H9 (cell line): ENCODE data around the gene PEMT. TPM values are rescaled to one million over a fixed set of nuclear protein-coding genes. Genes with fewer than 3 reads are reported as not detected.

Experiments used
- DNase-seq: peaks from one replicate; pipeline ENCODE4 v3.0.0-alpha.2; 2017
- H2AFZ ChIP-seq: one replicate; pipeline ENCODE4 v1.6.1; 2013; ENCODE audit warnings: mild to moderate bottlenecking, low read length, control low read depth, moderate library complexity
- H2AK5ac ChIP-seq: 2 replicates; pipeline ENCODE4 v1.6.1; 2013; ENCODE audit warnings: low read length, control low read depth, mixed read lengths; ENCODE audit not compliant: insufficient read length
- H2BK120ac ChIP-seq: one replicate; pipeline ENCODE4 v1.6.1; 2013; ENCODE audit warnings: low read depth, mild to moderate bottlenecking, low read length, control low read depth, inconsistent platforms; ENCODE audit not compliant: poor library complexity, severe bottlenecking
- H2BK12ac ChIP-seq: 2 replicates; pipeline ENCODE4 v1.6.1; 2013; ENCODE audit warnings: low read length, control low read depth, mixed read lengths, low read depth; ENCODE audit not compliant: insufficient read length
- H2BK15ac ChIP-seq: 2 replicates; pipeline ENCODE4 v1.6.1; 2013; ENCODE audit warnings: low read depth, low read length, control low read depth
- H2BK20ac ChIP-seq: one replicate; pipeline ENCODE4 v1.6.1; 2013; ENCODE audit warnings: low read depth, mild to moderate bottlenecking, low read length, control low read depth, inconsistent platforms; ENCODE audit not compliant: poor library complexity, severe bottlenecking
- H2BK5ac ChIP-seq: 2 replicates; pipeline ENCODE4 v1.6.1; 2013; ENCODE audit warnings: low read length, control low read depth, mixed read lengths; ENCODE audit not compliant: insufficient read length
- H3K14ac ChIP-seq: 2 replicates; pipeline ENCODE4 v1.6.1; 2013; ENCODE audit warnings: low read length, control low read depth; ENCODE audit not compliant: insufficient read depth
- H3K18ac ChIP-seq: 2 replicates; pipeline ENCODE4 v1.6.1; 2013; ENCODE audit warnings: low read depth, mild to moderate bottlenecking, mixed read lengths, low read length, control low read depth; ENCODE audit not compliant: insufficient read length
- H3K23ac ChIP-seq: 2 replicates; pipeline ENCODE4 v1.6.1; 2013; ENCODE audit warnings: low read length, control low read depth, mixed read lengths, low read depth; ENCODE audit not compliant: insufficient read length
- H3K23me2 ChIP-seq: 2 replicates; pipeline ENCODE4 v1.6.1; 2013; ENCODE audit warnings: low read depth, mild to moderate bottlenecking, mixed read lengths, low read length, control low read depth; ENCODE audit not compliant: insufficient read length, poor library complexity, severe bottlenecking
- H3K27ac ChIP-seq: 2 replicates; pipeline ENCODE4 v1.5.1; 2013; ENCODE audit warnings: low read length, control low read depth, mixed read lengths, low read depth; ENCODE audit not compliant: insufficient read length
- H3K27me3 ChIP-seq: 2 replicates; pipeline ENCODE4 v1.6.1; 2013; ENCODE audit warnings: low read length, control low read depth, inconsistent platforms; ENCODE audit not compliant: insufficient read depth
- H3K4ac ChIP-seq: 2 replicates; pipeline ENCODE4 v1.6.1; 2013; ENCODE audit warnings: low read depth, mild to moderate bottlenecking, control low read depth, inconsistent platforms, low read length, moderate library complexity
- H3K4me1 ChIP-seq: 2 replicates; pipeline ENCODE4 v1.6.1; 2013; ENCODE audit warnings: low read length, control low read depth, inconsistent platforms; ENCODE audit not compliant: insufficient read depth
- H3K4me2 ChIP-seq: 2 replicates; pipeline ENCODE4 v1.6.1; 2013; ENCODE audit warnings: low read length, control low read depth, mixed read lengths; ENCODE audit not compliant: insufficient read length, insufficient read depth
- H3K56ac ChIP-seq: 2 replicates; pipeline ENCODE4 v1.6.1; 2013; ENCODE audit warnings: low read depth, mild to moderate bottlenecking, mixed read lengths, low read length, control low read depth; ENCODE audit not compliant: insufficient read length
- H3K79me1 ChIP-seq: 2 replicates; pipeline ENCODE4 v1.6.1; 2013; ENCODE audit warnings: low read depth, mild to moderate bottlenecking, moderate library complexity, low read length, control low read depth, inconsistent platforms; ENCODE audit not compliant: insufficient read depth, poor library complexity, severe bottlenecking
- H3K79me2 ChIP-seq: 2 replicates; pipeline ENCODE4 v1.6.1; 2013; ENCODE audit warnings: low read length, control low read depth, inconsistent platforms; ENCODE audit not compliant: insufficient read depth
- H3K9ac ChIP-seq: 2 replicates; pipeline ENCODE4 v1.6.1; 2013; ENCODE audit warnings: low read length, control low read depth, mixed read lengths; ENCODE audit not compliant: insufficient read length; ENCODE audit errors: extremely low read depth
- H3K9me3 ChIP-seq: one replicate; pipeline ENCODE4 v1.6.1; 2013; ENCODE audit warnings: low read depth, low read length, inconsistent platforms; ENCODE audit not compliant: control insufficient read depth
- H3T11ph ChIP-seq: one replicate; pipeline ENCODE4 v1.6.1; 2013; ENCODE audit warnings: mild to moderate bottlenecking, low read length, control low read depth, inconsistent platforms
- H4K20me1 ChIP-seq: one replicate; pipeline ENCODE4 v1.6.1; 2013; ENCODE audit not compliant: control insufficient read depth, insufficient read length, insufficient read depth
- H4K5ac ChIP-seq: 2 replicates; pipeline ENCODE4 v1.6.1; 2013; ENCODE audit warnings: low read depth, mild to moderate bottlenecking, mixed read lengths, low read length, control low read depth; ENCODE audit not compliant: insufficient read length
- H4K8ac ChIP-seq: replicated peaks from 2 replicates; pipeline ENCODE4 v1.6.1; 2013; ENCODE audit warnings: low read length, control low read depth, mixed read lengths, low read depth; ENCODE audit not compliant: insufficient read length
- H4K91ac ChIP-seq: 2 replicates; pipeline ENCODE4 v1.6.1; 2013; ENCODE audit warnings: low read depth, mild to moderate bottlenecking, moderate library complexity, mixed read lengths, low read length, control low read depth; ENCODE audit not compliant: insufficient read length
- H3K27ac Mint-ChIP-seq, 3 experiments: 2 replicates in 2 of 3; 3 replicates in 1 of 3; pipeline ENCODE4 v1.8.0; 2020 to 2021; ENCODE audit warnings: mixed read lengths in 3 of 3, mild to moderate bottlenecking in 1 of 3, moderate library complexity in 1 of 3
- H3K27me3 Mint-ChIP-seq: 2 replicates; pipeline ENCODE4 v1.8.0; 2021; ENCODE audit warnings: low read depth, mild to moderate bottlenecking, moderate library complexity, mixed read lengths
- H3K36me3 Mint-ChIP-seq, 3 experiments: 2 replicates in 2 of 3; 3 replicates in 1 of 3; pipeline ENCODE4 v1.8.0; 2020 to 2021; ENCODE audit warnings: low read depth in 3 of 3, mixed read lengths in 3 of 3; ENCODE audit not compliant: insufficient read depth in 1 of 3
- H3K4me1 Mint-ChIP-seq, 2 experiments: 2 replicates each; pipeline ENCODE4 v1.8.0; 2020; ENCODE audit warnings: mixed read lengths in 2 of 2
- H3K4me3 Mint-ChIP-seq, 2 experiments: 2 replicates in 1 of 2; 3 replicates in 1 of 2; pipeline ENCODE4 v1.8.0; 2020 to 2021; ENCODE audit warnings: mild to moderate bottlenecking in 2 of 2, mixed read lengths in 2 of 2, moderate library complexity in 1 of 2
- H3K9me3 Mint-ChIP-seq, 2 experiments: 2 replicates in 1 of 2; 3 replicates in 1 of 2; pipeline ENCODE4 v1.8.0; 2020; ENCODE audit warnings: mild to moderate bottlenecking in 2 of 2, mixed read lengths in 2 of 2, moderate library complexity in 1 of 2
- CTCF ChIP-seq: fragments of 200-600 bp; sonication (generic); conservative IDR thresholded peaks from 3 replicates; pipeline ENCODE4 v1.8.0; 2021; ENCODE audit warnings: antibody characterized with exemption, mild to moderate bottlenecking
- whole genome bisulfite sequencing: extraction: QIAGEN DNeasy Blood & Tissue Kit; methylation state at CpG from one replicate; pipeline ENCODE4 v1.1.7; 2013; ENCODE audit warnings: missing lambda C conversion rate, low lambda C conversion rate, mixed read lengths; ENCODE audit not compliant: insufficient read length; ENCODE audit errors: extremely low coverage; 5-methylcytosine and 5-hydroxymethylcytosine counted together
- total RNA-seq: library from RNA; stranded (reverse); gene quantifications from 2 replicates; pipeline ENCODE4 v1.2.1, GENCODE V29; 2021

PEMT gene
- total RNA-seq, 1 experiment from 2014 or later, result 63.2 TPM

GRCh38 chr17:17527534-17527933 lies 64.0 kb downstream of the PEMT start:
- Histone ChIP-seq H2AFZ (no peak overlapping the region), H2BK12ac (no peak overlapping the region), H4K20me1 (peaks cover 2% of the 10 kb centered on the region), H4K5ac (no peak overlapping the region), H3K27ac (no peak overlapping the region), H3K4ac (no peak overlapping the region), H2BK120ac (no peak overlapping the region), H3K56ac (no peak overlapping the region), H2BK5ac (no peak overlapping the region), H3K14ac (no peak overlapping the region), H3K79me1 (no peaks in the 10 kb centered on the region), H3K18ac (no peak overlapping the region), H3K4me1 (peaks cover 3% of the 10 kb centered on the region; the same call in 1 of the 2 replicates), H3K9ac (no peak overlapping the region), H3K23ac (no peak overlapping the region), H3K23me2 (no peaks in the 10 kb centered on the region), H2AK5ac (no peak overlapping the region), H4K8ac (no peak overlapping the region), H3T11ph (no peak overlapping the region), H3K4me2 (no peak overlapping the region), H3K27me3 (no peaks in the 10 kb centered on the region), H3K9me3 (no peaks in the 10 kb centered on the region), H2BK15ac (no peak overlapping the region), H3K79me2 (no peaks in the 10 kb centered on the region), H2BK20ac (no peak overlapping the region), H4K91ac (no peak overlapping the region)
- DNase-seq, result no peak
- H3K4me1 Mint-ChIP-seq, result peaks cover 22 to 38% of the 10 kb centered on the region in 2 experiments
- H3K27ac Mint-ChIP-seq, result no peak overlapping the region; a peak in 1 of 7 replicates
- no peak overlapping the region for H3K4me3 Mint-ChIP-seq
- H3K36me3 Mint-ChIP-seq, result peaks cover 0 to 14% (median 3%) of the 10 kb centered on the region in 3 experiments; a peak in 3 of 7 replicates
- H3K9me3 Mint-ChIP-seq, result peaks cover 0 to 3% of the 10 kb centered on the region in 2 experiments; a peak in 1 of 5 replicates
- H3K27me3 Mint-ChIP-seq, result no peaks in the 10 kb centered on the region
- no CpG with 5 or more reads among the region's 11 CpGs for WGBS
- TF ChIP-seq CTCF, result no peak
